ENCODE results near the gene SLC12A9.

SLC12A9 gene

DNA sequence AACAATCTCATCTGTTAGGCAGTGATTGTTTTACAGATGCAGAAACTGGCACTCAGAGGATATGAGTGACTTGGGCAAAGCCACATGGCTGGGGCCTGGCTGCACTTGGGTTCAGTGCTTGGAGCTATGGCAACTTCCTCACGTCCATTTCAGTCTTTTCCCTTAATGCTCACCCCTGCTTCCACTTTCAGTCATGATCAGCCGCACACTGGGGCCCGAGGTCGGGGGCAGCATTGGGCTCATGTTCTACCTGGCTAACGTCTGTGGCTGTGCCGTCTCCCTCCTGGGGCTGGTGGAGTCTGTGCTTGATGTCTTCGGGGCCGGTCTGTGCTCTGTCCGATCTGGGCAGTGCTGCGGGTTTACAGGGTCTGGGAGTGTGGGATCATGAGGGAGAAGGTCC, 3.0 kb downstream of the SLC12A9 start:
- no peak overlapping the region for H3K4me3 ChIP-seq (ENCODE audit: low read depth, low read length)
- TF ChIP-seq, protein P1, sequence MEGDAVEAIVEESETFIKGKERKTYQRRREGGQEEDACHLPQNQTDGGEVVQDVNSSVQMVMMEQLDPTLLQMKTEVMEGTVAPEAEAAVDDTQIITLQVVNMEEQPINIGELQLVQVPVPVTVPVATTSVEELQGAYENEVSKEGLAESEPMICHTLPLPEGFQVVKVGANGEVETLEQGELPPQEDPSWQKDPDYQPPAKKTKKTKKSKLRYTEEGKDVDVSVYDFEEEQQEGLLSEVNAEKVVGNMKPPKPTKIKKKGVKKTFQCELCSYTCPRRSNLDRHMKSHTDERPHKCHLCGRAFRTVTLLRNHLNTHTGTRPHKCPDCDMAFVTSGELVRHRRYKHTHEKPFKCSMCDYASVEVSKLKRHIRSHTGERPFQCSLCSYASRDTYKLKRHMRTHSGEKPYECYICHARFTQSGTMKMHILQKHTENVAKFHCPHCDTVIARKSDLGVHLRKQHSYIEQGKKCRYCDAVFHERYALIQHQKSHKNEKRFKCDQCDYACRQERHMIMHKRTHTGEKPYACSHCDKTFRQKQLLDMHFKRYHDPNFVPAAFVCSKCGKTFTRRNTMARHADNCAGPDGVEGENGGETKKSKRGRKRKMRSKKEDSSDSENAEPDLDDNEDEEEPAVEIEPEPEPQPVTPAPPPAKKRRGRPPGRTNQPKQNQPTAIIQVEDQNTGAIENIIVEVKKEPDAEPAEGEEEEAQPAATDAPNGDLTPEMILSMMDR (IDR thresholded peaks at IDR 0.05; ENCODE audit: low read depth, low read length, missing control alignments) = no peak
- no peak for DNase-seq (ENCODE audit: low read depth)

DNA sequence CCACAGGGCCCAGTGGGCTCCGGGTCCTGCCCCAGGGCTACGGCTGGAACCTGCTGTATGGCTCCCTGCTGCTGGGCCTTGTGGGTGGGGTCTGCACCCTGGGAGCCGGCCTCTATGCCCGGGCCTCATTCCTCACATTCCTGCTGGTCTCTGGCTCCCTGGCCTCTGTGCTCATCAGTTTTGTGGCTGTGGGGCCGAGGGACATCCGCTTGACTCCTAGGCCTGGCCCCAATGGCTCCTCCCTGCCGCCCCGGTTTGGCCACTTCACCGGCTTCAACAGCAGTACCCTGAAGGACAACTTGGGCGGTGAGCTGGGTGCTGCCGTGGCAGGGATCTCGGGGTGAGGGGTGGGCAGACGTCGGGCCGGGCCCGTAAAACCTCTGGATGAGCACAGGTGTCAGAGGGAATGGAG, 4.4 kb downstream of the SLC12A9 start:
- TF ChIP-seq, protein P1 (IDR thresholded peaks at IDR 0.05; ENCODE audit: low read depth, low read length, missing control alignments) = no peak
- no peak overlapping the region for H3K4me3 ChIP-seq (ENCODE audit: low read depth, low read length)
- DNase-seq (ENCODE audit: low read depth) = no peak

DNA sequence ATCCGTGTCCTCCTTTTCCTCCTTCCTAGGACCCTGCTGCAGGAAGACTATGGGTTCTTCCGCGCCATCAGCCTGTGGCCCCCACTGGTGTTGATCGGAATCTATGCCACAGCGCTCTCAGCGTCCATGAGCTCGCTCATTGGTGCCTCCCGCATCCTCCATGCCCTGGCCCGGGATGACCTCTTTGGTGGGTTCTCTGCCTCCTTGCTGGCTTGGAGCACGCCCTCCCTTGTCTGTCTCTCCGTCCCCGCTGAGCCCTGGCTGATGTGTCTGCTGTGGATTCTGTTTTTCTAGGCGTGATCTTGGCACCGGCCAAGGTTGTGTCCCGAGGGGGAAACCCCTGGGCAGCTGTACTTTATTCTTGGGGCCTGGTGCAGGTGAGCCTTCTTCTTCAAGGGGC, 7.3 kb downstream of the SLC12A9 start:
- TF ChIP-seq, protein P1 (IDR thresholded peaks at IDR 0.05; ENCODE audit: low read depth, low read length, missing control alignments) = no peak
- H3K4me3 ChIP-seq (ENCODE audit: low read depth, low read length) = no peak overlapping the region
- DNase-seq (ENCODE audit: low read depth) = no peak

DNA sequence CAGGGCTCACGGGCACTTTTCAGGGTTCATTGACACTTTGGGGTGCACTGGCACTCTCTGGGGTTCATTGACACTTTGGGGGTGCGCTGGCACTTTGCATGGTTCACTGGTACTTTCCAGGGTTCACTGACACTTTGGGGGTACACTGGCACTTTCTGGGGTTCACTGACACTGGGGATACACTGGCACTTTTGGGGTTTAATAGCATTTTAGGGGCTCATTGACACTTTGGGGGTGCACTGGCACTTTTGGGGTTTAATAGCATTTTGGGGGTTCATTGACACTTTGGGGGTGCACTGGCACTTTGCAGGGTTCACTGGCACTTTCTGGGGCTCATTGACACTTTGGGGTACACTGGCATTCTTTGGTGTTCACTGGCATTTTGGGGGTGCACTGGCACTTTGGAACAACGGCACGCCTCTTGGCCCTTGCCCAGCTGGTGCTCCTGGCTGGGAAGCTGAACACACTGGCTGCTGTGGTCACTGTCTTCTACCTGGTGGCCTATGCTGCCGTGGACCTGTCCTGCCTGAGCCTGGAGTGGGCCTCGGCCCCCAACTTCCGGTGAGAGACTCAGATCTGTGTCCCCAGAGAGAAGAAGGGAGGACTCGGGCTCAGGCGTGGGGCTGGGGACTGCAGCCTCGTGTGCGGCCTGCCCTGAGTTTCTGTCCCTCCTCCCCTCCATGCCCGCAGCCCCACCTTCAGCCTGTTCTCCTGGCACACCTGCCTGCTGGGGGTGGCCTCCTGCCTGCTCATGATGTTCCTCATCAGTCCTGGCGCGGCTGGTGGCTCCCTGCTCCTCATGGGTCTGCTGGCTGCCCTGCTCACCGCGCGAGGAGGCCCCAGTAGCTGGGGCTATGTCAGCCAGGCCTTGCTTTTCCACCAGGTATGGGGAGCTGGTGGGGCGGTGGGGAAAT, 8.4 kb downstream of the SLC12A9 start:
- H3K4me3 ChIP-seq (ENCODE audit: low read depth, low read length) = no peak overlapping the region
- TF ChIP-seq, protein P1 (IDR thresholded peaks at IDR 0.05; ENCODE audit: low read depth, low read length, missing control alignments) = no peak
- DNase-seq (ENCODE audit: low read depth) = no peak

DNA sequence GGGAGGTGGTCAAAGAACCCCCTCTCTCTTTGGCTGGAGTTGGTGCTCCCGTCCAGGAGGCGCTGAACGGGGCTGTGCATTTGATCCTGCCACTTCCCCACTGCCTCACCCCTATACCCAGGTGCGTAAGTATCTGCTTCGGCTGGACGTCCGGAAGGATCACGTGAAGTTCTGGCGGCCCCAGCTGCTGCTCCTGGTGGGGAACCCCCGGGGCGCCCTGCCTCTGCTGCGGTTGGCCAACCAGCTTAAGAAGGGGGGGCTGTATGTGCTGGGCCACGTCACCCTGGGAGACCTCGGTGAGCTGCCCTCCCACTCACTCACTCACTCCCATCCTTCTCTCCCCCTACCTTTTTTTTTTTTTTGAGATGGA, 9.1 kb downstream of the SLC12A9 start:
- no peak for DNase-seq (ENCODE audit: low read depth)
- H3K4me3 ChIP-seq (ENCODE audit: low read depth, low read length) = no peak overlapping the region
- TF ChIP-seq, protein P1 (IDR thresholded peaks at IDR 0.05; ENCODE audit: low read depth, low read length, missing control alignments) = no peak

DNA sequence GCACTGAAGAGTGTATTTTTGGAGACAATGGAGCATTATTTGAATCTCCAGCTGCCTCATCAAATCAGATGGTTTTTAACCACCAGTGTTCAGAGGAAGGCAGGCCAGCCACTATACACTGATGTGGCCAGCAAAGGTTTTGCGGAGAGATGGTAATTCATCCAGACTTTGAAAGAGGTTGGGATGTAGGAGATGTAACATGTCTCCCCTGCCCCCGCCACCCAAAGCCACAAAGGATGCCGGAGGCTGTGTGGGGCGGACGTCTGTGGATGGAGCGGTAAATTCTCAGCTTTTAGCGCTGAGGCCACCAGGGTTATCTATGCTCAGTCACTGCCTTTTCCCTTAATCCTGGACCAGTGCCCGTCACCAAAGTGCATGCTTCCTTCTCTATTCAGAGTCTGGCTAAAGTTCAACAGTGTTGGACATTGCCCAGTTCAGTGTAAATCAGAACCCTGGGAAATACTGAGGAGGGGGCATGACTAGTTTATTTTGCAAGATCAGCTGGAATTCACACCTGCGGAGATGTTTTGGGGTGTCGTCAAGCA, 11.0 kb downstream of the SLC12A9 start:
- no peak for DNase-seq (ENCODE audit: low read depth)
- no peak overlapping the region for H3K4me3 ChIP-seq (ENCODE audit: low read depth, low read length)
- TF ChIP-seq, protein P1 (IDR thresholded peaks at IDR 0.05; ENCODE audit: low read depth, low read length, missing control alignments) = no peak
